ENCODE results near the gene TMEM135.
"Not testable (repeated sequence)": the region's sequence is repeated elsewhere in the genome, so short reads cannot be mapped to it uniquely, and the experiment has no call there.

The TMEM135 gene

GRCh38 chr11:87083029-87083428 lies 45.3 kb downstream of the TMEM135 start:
- peaks cover 6% of the 10 kb centered on the region for H3K4me1 ChIP-seq (ENCODE audit: insufficient read depth, low read length)
- H3K27ac ChIP-seq (ENCODE audit: low read depth, low read length), result no peak overlapping the region
- no peak overlapping the region for H3K9ac ChIP-seq (ENCODE audit: low read length)
- H3K9me3 ChIP-seq (ENCODE audit: low read length), result no peaks in the 10 kb centered on the region
- no peak overlapping the region for H3K4me3 ChIP-seq (ENCODE audit: low read depth in 1 of 2, low read length in 2 of 2)
- no peaks in the 10 kb centered on the region for H3K36me3 ChIP-seq (ENCODE audit: insufficient read depth, low read length)
- no peaks in the 10 kb centered on the region for H3K27me3 ChIP-seq (ENCODE audit: control insufficient read depth in 1 of 2, insufficient read depth in 2 of 2, low read length in 2 of 2)

DNA sequence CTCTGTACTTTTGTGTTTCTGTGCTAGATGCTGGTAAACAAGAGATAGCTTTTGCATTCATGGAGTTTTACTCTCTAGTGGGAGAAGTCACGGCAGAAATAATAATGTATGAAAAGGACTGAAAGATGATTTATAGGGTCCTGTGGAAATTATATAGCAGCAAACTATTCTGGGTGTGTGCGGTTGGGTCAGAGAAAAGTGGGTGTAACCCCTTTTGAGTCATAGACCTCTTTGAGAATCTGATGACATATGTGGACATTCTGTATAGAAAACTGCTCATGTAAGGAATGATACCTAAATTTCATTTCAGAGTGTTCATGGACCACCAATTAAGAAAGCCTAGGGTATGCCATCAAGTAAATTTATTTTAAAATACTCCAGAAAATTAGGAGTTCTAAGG lies 54.4 kb downstream of the TMEM135 start:
- no peak overlapping the region for H3K9ac ChIP-seq (ENCODE audit: low read length)
- H3K36me3 ChIP-seq (ENCODE audit: insufficient read depth, low read length), result peaks cover 10% of the 10 kb centered on the region
- H3K4me3 ChIP-seq (ENCODE audit: low read depth in 1 of 2, low read length in 2 of 2), result no peak overlapping the region
- no peak overlapping the region for H3K27ac ChIP-seq (ENCODE audit: low read depth, low read length)
- H3K9me3 ChIP-seq (ENCODE audit: low read length), result no peaks in the 10 kb centered on the region
- no peaks in the 10 kb centered on the region for H3K27me3 ChIP-seq (ENCODE audit: control insufficient read depth in 1 of 2, insufficient read depth in 2 of 2, low read length in 2 of 2)
- no peaks in the 10 kb centered on the region for H3K4me1 ChIP-seq (ENCODE audit: insufficient read depth, low read length)

- H3K9me3 ChIP-seq (ENCODE audit: low read length), result no peaks in the 10 kb centered on the region
- no peaks in the 10 kb centered on the region for H3K27me3 ChIP-seq (ENCODE audit: control insufficient read depth in 1 of 2, insufficient read depth in 2 of 2, low read length in 2 of 2)
- H3K4me3 ChIP-seq (ENCODE audit: low read depth in 1 of 2, low read length in 2 of 2), result no peak overlapping the region
- no peak overlapping the region for H3K27ac ChIP-seq (ENCODE audit: low read depth, low read length)
- H3K4me1 ChIP-seq (ENCODE audit: insufficient read depth, low read length), result no peaks in the 10 kb centered on the region
- peaks cover 10% of the 10 kb centered on the region for H3K36me3 ChIP-seq (ENCODE audit: insufficient read depth, low read length)
- no peak overlapping the region for H3K9ac ChIP-seq (ENCODE audit: low read length)
Observed at GRCh38 chr11:87092567-87092966, 54.8 kb downstream of the TMEM135 start.

GRCh38 chr11:87097582-87097981 lies 59.8 kb downstream of the TMEM135 start:
- no peak overlapping the region for H3K4me3 ChIP-seq (ENCODE audit: low read depth in 1 of 2, low read length in 2 of 2)
- H3K4me1 ChIP-seq (ENCODE audit: insufficient read depth, low read length), result no peaks in the 10 kb centered on the region
- no peaks in the 10 kb centered on the region for H3K27me3 ChIP-seq (ENCODE audit: control insufficient read depth in 1 of 2, insufficient read depth in 2 of 2, low read length in 2 of 2)
- H3K9me3 ChIP-seq (ENCODE audit: low read length), result no peaks in the 10 kb centered on the region
- no peak overlapping the region for H3K27ac ChIP-seq (ENCODE audit: low read depth, low read length)
- peaks cover 10% of the 10 kb centered on the region for H3K36me3 ChIP-seq (ENCODE audit: insufficient read depth, low read length)
- H3K9ac ChIP-seq (ENCODE audit: low read length), result no peak overlapping the region

DNA sequence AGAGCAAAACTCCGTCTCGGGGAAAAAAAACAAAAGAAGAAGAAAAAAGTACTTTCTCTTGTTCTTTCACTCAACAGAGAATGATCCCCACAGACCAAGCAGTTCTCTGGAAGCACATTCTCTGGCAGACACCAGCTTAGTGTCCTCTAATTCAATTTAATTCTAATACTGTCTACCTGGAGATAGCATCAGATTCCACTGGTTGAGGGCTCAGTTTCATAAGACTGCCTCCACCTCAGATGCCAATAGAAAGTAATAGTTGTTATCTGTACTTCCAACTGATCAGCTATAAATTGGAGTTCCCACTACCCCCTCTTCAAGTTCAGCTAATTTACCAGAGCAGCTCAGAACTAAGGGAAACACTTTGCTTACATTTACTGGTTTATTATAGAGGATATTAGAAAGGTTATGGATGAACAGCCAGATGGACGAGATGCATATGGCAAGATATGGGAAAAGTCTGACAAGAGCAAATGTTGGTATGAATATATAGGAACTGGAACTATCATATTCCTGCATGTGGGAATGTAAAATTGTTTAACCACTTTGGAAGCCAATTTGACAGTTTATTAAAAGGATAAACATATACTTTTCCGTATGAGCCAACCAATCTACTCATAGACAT lies 64.3 kb downstream of the TMEM135 start:
- no peaks in the 10 kb centered on the region for H3K36me3 ChIP-seq (ENCODE audit: insufficient read depth, low read length)
- H3K27me3 ChIP-seq (ENCODE audit: control insufficient read depth in 1 of 2, insufficient read depth in 2 of 2, low read length in 2 of 2), result no peaks in the 10 kb centered on the region
- no peaks in the 10 kb centered on the region for H3K9me3 ChIP-seq (ENCODE audit: low read length)
- no peak overlapping the region for H3K9ac ChIP-seq (ENCODE audit: low read length)
- H3K27ac ChIP-seq (ENCODE audit: low read depth, low read length), result no peak overlapping the region
- H3K4me3 ChIP-seq (ENCODE audit: low read depth in 1 of 2, low read length in 2 of 2), result no peak overlapping the region
- peaks cover 13% of the 10 kb centered on the region for H3K4me1 ChIP-seq (ENCODE audit: insufficient read depth, low read length)

DNA sequence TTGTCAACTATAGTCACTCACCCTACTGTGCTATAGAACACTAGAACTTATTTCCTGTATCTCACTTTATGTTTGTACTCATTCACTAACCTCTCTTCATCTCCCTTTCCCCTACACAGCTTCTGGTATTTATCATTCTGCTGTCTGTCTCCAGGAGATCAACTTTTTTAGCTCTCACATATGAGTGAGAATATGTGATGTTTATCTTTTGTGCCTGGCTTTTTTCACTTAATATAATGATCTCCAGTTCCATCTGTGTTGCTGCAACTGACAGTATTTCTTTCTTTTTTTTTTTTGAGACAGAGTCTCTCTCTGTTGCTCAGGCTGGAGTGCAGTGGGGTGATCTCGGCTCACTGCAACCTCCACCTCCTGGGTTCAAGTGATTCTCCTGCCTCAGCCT lies 68.1 kb downstream of the TMEM135 start:
- H3K4me3 ChIP-seq (ENCODE audit: low read depth in 1 of 2, low read length in 2 of 2); H3K27me3 ChIP-seq (ENCODE audit: control insufficient read depth in 1 of 2, insufficient read depth in 2 of 2, low read length in 2 of 2); H3K9ac ChIP-seq (ENCODE audit: low read length); H3K36me3 ChIP-seq (ENCODE audit: insufficient read depth, low read length); H3K9me3 ChIP-seq (ENCODE audit: low read length); H3K27ac ChIP-seq (ENCODE audit: low read depth, low read length): not testable (repeated sequence)
- H3K4me1 ChIP-seq (ENCODE audit: insufficient read depth, low read length), result peaks cover 13% of the 10 kb centered on the region

DNA sequence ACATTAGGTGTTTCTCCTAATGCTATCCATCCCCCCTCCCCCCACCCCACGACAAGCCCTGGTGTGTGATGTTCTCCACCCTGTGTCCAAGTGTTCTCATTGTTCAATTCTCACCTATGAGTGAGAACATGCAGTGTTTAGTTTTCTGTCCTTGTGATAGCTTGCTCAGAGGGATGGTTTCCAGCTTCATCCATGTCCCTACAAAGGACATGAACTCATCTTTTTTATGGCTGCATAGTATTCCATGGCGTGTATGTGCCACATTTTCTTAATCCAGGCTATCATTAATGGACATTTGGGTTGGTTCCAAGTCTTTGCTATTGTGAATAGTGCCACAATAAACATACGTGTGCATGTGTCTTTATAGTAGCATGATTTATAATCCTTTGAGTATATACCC lies 69.6 kb downstream of the TMEM135 start:
- not testable (repeated sequence) for H3K27ac ChIP-seq (ENCODE audit: low read depth, low read length); H3K9me3 ChIP-seq (ENCODE audit: low read length); H3K36me3 ChIP-seq (ENCODE audit: insufficient read depth, low read length)

DNA sequence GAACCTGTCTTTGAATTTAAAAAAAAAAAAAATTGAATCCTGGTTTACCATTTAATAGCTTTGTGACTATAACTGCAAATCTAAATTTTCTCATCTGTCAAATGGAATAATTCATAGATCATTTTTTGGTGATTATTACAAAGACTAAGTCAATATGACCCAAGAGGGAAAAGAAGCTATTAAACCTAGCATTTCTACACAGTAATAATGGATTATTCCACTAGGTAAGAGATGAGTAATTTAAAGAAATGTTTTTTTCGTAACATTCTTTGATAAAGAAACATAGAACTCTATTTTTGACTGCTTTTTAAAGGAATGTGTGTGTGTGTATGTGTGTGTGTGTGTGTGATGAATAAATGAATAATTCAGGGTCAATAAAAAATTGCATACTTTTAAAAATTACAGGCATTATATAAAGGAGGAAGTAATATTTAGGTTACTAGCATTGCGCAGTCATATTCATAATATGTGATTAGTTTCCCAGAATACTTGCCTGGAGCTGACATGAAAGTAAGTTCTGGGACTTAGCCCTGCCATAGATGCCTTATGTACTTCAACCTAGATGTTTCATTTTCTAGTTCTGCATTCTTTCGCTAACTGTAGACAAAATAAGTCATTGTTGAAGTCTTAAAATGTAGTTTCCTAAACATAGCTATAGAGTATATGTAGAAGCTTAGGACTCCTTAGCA lies 72.9 kb downstream of the TMEM135 start:
- no peaks in the 10 kb centered on the region for H3K27me3 ChIP-seq (ENCODE audit: control insufficient read depth in 1 of 2, insufficient read depth in 2 of 2, low read length in 2 of 2)

More for the DNA sequence above, 69.6 kb downstream of the TMEM135 start:
- H3K4me1 ChIP-seq (ENCODE audit: insufficient read depth, low read length), result peaks cover 13% of the 10 kb centered on the region
- not testable (repeated sequence) for H3K4me3 ChIP-seq (ENCODE audit: low read depth in 1 of 2, low read length in 2 of 2); H3K9ac ChIP-seq (ENCODE audit: low read length); H3K27me3 ChIP-seq (ENCODE audit: control insufficient read depth in 1 of 2, insufficient read depth in 2 of 2, low read length in 2 of 2)

DNA sequence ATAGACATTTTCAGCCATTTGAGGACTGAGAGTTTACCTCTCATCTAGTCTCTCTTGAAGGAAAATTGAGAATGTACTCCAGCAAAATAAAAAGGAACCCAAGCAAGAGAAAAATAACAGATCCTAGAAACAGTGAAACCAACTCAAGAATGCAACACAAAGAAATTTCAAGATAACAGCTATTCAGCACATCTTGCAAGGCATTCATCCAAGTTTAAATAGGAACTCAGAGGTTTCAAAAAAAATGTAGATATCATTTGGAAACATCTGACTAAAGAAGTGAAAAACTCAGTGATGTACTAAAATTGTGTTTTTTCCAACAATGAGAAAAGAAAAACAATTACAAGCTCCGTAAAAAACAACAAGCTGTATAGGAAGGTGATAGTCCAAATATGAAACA lies 76.4 kb downstream of the TMEM135 start:
- no peaks in the 10 kb centered on the region for H3K9me3 ChIP-seq (ENCODE audit: low read length)
- H3K36me3 ChIP-seq (ENCODE audit: insufficient read depth, low read length), result no peaks in the 10 kb centered on the region
- H3K27ac ChIP-seq (ENCODE audit: low read depth, low read length), result no peak overlapping the region
- H3K4me3 ChIP-seq (ENCODE audit: low read depth in 1 of 2, low read length in 2 of 2), result no peak overlapping the region
- H3K4me1 ChIP-seq (ENCODE audit: insufficient read depth, low read length), result peaks cover 10% of the 10 kb centered on the region
- no peaks in the 10 kb centered on the region for H3K27me3 ChIP-seq (ENCODE audit: control insufficient read depth in 1 of 2, insufficient read depth in 2 of 2, low read length in 2 of 2)
- H3K9ac ChIP-seq (ENCODE audit: low read length), result no peak overlapping the region

More for the DNA sequence above, 72.9 kb downstream of the TMEM135 start:
- Histone ChIP-seq H3K4me3 (ENCODE audit: low read depth in 1 of 2, low read length in 2 of 2) (no peak overlapping the region), H3K27ac (ENCODE audit: low read depth, low read length) (no peak overlapping the region), H3K9ac (ENCODE audit: low read length) (no peak overlapping the region), H3K36me3 (ENCODE audit: insufficient read depth, low read length) (no peaks in the 10 kb centered on the region), H3K4me1 (ENCODE audit: insufficient read depth, low read length) (peaks cover 23% of the 10 kb centered on the region), H3K9me3 (ENCODE audit: low read length) (no peaks in the 10 kb centered on the region)

DNA sequence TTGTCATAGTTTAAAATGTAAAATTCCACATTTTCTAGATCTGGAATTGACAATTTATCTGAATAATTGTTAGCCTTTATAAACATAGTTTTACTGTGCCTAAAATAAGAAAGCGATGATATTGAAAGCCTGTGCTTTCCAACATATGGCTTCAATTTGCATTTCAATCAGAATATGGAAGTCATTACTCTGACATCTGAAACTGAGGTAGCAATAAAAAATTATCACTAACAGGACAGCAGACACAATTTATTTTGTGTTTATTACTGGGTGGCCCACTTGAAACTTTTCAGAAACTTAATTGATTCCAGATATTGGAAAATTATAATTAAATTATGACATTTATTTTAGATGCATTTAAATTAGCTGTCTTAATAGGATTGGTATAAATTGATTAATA lies 78.5 kb downstream of the TMEM135 start:
- no peak overlapping the region for H3K9ac ChIP-seq (ENCODE audit: low read length)

GRCh38 chr11:87120937-87121336 lies 83.2 kb downstream of the TMEM135 start:
- no peaks in the 10 kb centered on the region for H3K9me3 ChIP-seq (ENCODE audit: low read length)

More for the DNA sequence above, 78.5 kb downstream of the TMEM135 start:
- no peaks in the 10 kb centered on the region for H3K9me3 ChIP-seq (ENCODE audit: low read length)
- H3K4me1 ChIP-seq (ENCODE audit: insufficient read depth, low read length), result peaks cover 10% of the 10 kb centered on the region
- H3K27me3 ChIP-seq (ENCODE audit: control insufficient read depth in 1 of 2, insufficient read depth in 2 of 2, low read length in 2 of 2), result no peaks in the 10 kb centered on the region
- no peak overlapping the region for H3K4me3 ChIP-seq (ENCODE audit: low read depth in 1 of 2, low read length in 2 of 2)
- no peak overlapping the region for H3K27ac ChIP-seq (ENCODE audit: low read depth, low read length)
- no peaks in the 10 kb centered on the region for H3K36me3 ChIP-seq (ENCODE audit: insufficient read depth, low read length)

DNA sequence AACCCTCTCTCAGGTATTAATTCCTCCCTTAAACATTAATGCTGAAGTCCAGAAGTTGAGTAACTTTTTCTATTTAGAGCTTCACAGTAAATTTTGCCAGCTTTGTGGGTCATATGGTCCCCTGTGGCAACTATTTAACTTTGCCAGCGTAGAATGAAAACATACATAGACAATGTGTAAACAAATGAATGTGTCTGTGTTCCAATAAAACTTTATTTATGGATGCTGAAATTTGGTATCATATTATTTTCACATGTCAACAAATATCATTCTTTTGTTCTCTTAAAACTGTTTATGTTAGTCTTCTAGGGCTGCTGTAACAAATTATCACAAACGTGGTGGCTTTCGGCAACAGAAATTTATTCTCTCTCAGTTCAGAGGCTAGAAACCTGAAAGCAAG lies 85.1 kb downstream of the TMEM135 start:
- no peak overlapping the region for H3K4me3 ChIP-seq (ENCODE audit: low read depth in 1 of 2, low read length in 2 of 2)
- H3K9ac ChIP-seq (ENCODE audit: low read length), result no peak overlapping the region
- peaks cover 10% of the 10 kb centered on the region for H3K4me1 ChIP-seq (ENCODE audit: insufficient read depth, low read length)
- no peak overlapping the region for H3K27ac ChIP-seq (ENCODE audit: low read depth, low read length)
- no peaks in the 10 kb centered on the region for H3K9me3 ChIP-seq (ENCODE audit: low read length)
- no peaks in the 10 kb centered on the region for H3K27me3 ChIP-seq (ENCODE audit: control insufficient read depth in 1 of 2, insufficient read depth in 2 of 2, low read length in 2 of 2)
- no peaks in the 10 kb centered on the region for H3K36me3 ChIP-seq (ENCODE audit: insufficient read depth, low read length)

More at GRCh38 chr11:87120937-87121336, 83.2 kb downstream of the TMEM135 start:
- H3K9ac ChIP-seq (ENCODE audit: low read length), result no peak overlapping the region
- no peaks in the 10 kb centered on the region for H3K36me3 ChIP-seq (ENCODE audit: insufficient read depth, low read length)
- no peaks in the 10 kb centered on the region for H3K27me3 ChIP-seq (ENCODE audit: control insufficient read depth in 1 of 2, insufficient read depth in 2 of 2, low read length in 2 of 2)
- H3K4me1 ChIP-seq (ENCODE audit: insufficient read depth, low read length), result peaks cover 10% of the 10 kb centered on the region
- no peak overlapping the region for H3K4me3 ChIP-seq (ENCODE audit: low read depth in 1 of 2, low read length in 2 of 2)
- H3K27ac ChIP-seq (ENCODE audit: low read depth, low read length), result no peak overlapping the region
